HFFc6 (cell line): ENCODE data around the gene PEMT. TPM values are rescaled to one million over a fixed set of nuclear protein-coding genes. Genes with fewer than 3 reads are reported as not detected.

Experiments
- DNase-seq: peaks from one replicate; pipeline ENCODE4 v3.0.0-alpha.2; 2018
- H3K27ac Mint-ChIP-seq: 2 replicates; pipeline ENCODE4 v1.8.0; 2020; ENCODE audit warnings: mild to moderate bottlenecking, mixed read lengths
- H3K27me3 Mint-ChIP-seq: 2 replicates; pipeline ENCODE4 v1.8.0; 2021; ENCODE audit warnings: mild to moderate bottlenecking, moderate library complexity, mixed read lengths; ENCODE audit not compliant: insufficient read depth
- H3K36me3 Mint-ChIP-seq: 2 replicates; pipeline ENCODE4 v1.8.0; 2021; ENCODE audit warnings: low read depth, mixed read lengths
- H3K4me1 Mint-ChIP-seq: 2 replicates; pipeline ENCODE4 v1.8.0; 2020; ENCODE audit warnings: low read depth, mixed read lengths
- H3K4me3 Mint-ChIP-seq: 2 replicates; pipeline ENCODE4 v1.8.0; 2020; ENCODE audit warnings: mild to moderate bottlenecking, moderate library complexity, mixed read lengths
- H3K9me3 Mint-ChIP-seq: 2 replicates; pipeline ENCODE4 v1.8.0; 2020; ENCODE audit warnings: mild to moderate bottlenecking, mixed read lengths
- total RNA-seq, 6 experiments: library from RNA; stranded (reverse); fragmentation: NEBNext Ultra II Directional; extraction: Animal tissue kit (Norgen Biotek cat#: 25700); gene quantifications; 2 replicates in 1 of 6; 3 replicates in 5 of 6; pipeline ENCODE4 v1.2.3, GENCODE V29; 2021
- TF ChIP-seq, protein P1 (sequence below): fragments of 200-600 bp; sonication (generic); IDR thresholded peaks from 2 replicates; pipeline ENCODE4 v1.5.0; 2021; ENCODE audit warnings: antibody characterized with exemption, mild to moderate bottlenecking

The PEMT gene
- total RNA-seq, 6 experiments from 2014 or later = 33.0 to 49.2 (median 44.0) TPM

DNA sequence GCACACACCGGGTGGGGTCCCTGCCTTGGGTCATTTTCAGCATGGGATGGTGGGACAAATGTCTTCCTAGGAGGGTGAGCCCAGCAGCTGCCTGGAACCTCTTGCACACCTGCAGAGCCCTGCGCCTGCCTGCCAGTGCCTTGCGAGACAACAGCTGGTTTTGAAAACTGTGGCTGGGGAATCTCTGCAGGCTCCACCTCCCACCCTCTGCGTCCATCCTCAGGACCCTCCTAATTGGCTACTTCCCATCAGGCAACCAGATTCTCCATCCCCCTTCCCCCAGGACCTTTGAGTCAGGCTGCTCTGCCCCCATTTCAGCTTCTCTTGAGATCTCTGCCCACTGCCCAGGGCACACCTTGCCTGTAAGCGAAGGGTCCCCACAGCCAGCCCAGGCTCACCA is 26.6 kb downstream of the PEMT start:
- no peaks in the 10 kb centered on the region for H3K36me3 Mint-ChIP-seq
- TF ChIP-seq, protein P1, sequence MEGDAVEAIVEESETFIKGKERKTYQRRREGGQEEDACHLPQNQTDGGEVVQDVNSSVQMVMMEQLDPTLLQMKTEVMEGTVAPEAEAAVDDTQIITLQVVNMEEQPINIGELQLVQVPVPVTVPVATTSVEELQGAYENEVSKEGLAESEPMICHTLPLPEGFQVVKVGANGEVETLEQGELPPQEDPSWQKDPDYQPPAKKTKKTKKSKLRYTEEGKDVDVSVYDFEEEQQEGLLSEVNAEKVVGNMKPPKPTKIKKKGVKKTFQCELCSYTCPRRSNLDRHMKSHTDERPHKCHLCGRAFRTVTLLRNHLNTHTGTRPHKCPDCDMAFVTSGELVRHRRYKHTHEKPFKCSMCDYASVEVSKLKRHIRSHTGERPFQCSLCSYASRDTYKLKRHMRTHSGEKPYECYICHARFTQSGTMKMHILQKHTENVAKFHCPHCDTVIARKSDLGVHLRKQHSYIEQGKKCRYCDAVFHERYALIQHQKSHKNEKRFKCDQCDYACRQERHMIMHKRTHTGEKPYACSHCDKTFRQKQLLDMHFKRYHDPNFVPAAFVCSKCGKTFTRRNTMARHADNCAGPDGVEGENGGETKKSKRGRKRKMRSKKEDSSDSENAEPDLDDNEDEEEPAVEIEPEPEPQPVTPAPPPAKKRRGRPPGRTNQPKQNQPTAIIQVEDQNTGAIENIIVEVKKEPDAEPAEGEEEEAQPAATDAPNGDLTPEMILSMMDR = no peak

DNA sequence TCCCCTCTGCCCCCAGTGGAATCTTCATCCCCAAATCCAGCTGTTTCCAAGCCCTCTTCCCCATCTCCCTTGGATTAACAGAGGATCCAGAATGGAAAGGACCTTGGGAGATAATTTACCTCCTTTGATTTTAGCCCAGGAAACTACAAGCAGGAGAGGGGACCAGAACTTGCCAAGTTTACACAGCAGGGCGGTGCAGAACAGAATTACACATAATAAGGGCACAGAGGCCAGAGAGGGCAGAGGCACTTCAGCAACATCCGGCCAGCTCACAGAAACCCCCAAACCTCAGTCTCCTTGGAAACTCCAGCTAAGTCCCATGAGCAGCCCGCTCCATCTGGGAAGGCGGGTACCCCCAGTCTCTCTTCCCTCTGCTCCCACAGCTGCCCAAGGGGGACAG is 27.2 kb downstream of the PEMT start:
- DNase-seq = no peak
- Mint-ChIP-seq H3K9me3 (no peaks in the 10 kb centered on the region), H3K36me3 (no peaks in the 10 kb centered on the region), H3K4me3 (no peak overlapping the region), H3K27ac (no peak overlapping the region), H3K27me3 (peaks cover 1% of the 10 kb centered on the region), H3K4me1 (no peaks in the 10 kb centered on the region)
- TF ChIP-seq, protein P1 = no peak

More for the DNA sequence above, 26.6 kb downstream of the PEMT start:
- H3K27me3 Mint-ChIP-seq = peaks cover 3% of the 10 kb centered on the region
- H3K27ac Mint-ChIP-seq = no peak overlapping the region
- DNase-seq = no peak
- H3K4me1 Mint-ChIP-seq = no peaks in the 10 kb centered on the region
- no peak overlapping the region for H3K4me3 Mint-ChIP-seq
- H3K9me3 Mint-ChIP-seq = no peaks in the 10 kb centered on the region

DNA sequence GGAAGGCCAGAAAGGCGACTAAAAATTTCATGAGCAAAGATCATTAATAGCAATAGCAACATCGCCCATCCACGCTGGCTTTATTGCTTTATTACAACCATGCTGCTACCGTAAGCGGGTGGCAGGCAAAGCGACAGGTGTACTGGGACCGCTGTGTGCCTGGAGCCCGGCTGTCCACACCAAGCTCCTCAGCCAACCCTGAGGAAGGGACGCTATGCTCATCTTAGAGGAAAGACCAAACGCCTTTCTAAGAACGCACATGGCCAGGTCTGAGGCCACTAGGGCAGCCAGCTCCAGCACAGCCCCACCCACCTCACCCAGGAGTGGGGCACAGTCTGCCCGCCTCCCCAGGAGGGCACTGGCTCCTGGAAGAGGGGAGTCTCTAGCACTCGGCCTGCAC is 28.0 kb downstream of the PEMT start:
- no peak for DNase-seq
- no peaks in the 10 kb centered on the region for H3K9me3 Mint-ChIP-seq
- TF ChIP-seq, protein P1 = no peak
- H3K4me3 Mint-ChIP-seq = no peak overlapping the region
- H3K36me3 Mint-ChIP-seq = no peaks in the 10 kb centered on the region
- peaks cover 1% of the 10 kb centered on the region; the same call in 1 of the 2 replicates for H3K27me3 Mint-ChIP-seq
- H3K27ac Mint-ChIP-seq = no peak overlapping the region
- H3K4me1 Mint-ChIP-seq = no peaks in the 10 kb centered on the region

DNA sequence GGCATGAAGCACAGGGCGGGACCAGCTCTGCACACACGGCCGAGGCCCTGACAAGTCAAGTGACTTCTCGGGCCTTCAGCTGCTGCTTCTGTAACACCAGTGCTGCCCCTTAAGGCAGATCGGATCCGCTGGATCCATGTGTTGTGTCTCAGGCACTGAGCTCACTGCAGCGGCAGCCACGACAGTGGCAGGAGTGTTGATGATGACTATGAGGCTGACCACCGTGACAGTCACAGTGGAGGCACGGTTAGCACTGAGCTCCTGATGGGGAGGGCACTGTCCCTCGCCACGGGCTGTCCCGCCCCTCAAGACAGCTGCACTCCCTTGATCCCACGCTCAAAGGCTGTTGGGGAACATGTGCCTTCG is 29.4 kb downstream of the PEMT start:
- H3K4me1 Mint-ChIP-seq = no peaks in the 10 kb centered on the region
- TF ChIP-seq, protein P1 = no peak
- H3K27me3 Mint-ChIP-seq = no peaks in the 10 kb centered on the region
- H3K9me3 Mint-ChIP-seq = no peaks in the 10 kb centered on the region
- H3K36me3 Mint-ChIP-seq = no peaks in the 10 kb centered on the region
- no peak overlapping the region for H3K4me3 Mint-ChIP-seq
- no peak overlapping the region for H3K27ac Mint-ChIP-seq
- DNase-seq = no peak

DNA sequence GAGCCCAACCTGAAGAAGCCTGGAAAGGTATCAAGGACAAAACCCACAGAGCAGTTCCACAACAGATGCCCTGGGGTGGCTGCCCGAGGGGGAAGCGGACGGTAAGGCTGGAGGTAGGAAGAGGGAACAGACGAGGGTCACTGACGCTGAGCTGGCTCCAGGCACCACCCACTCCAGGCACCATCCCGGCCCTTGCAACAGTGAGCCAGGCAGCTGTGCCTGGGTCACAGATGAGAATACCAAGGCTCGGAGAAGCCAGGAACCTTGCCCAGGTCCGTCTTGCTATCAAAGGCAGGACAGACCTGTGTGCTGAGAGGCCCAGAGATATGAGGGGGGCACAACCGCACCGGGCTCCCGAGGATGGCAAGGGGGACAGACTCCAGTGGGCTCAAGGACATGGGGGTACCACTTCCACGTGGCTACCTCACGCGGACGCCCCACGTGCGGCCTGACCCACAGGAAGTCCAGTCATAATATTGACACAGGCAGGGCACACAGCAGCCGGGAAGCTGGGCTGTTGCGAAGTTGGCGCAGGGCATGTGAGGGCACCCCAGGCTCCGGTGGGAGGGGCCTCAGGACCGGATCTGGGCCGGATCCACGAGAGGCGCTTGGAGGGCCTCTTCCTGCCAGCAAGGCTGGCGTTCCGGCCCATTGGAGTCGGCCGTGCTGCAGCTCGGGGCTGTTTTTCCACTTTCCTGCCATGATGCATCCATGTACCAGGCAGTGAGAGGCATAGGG is 29.9 kb downstream of the PEMT start:
- Mint-ChIP-seq H3K4me1 (no peaks in the 10 kb centered on the region), H3K27ac (no peak overlapping the region), H3K27me3 (no peaks in the 10 kb centered on the region), H3K36me3 (no peaks in the 10 kb centered on the region), H3K4me3 (no peak overlapping the region), H3K9me3 (no peaks in the 10 kb centered on the region)
- TF ChIP-seq, protein P1 = no peak
- no peak for DNase-seq
